Astrocyte of the cerebellum (primary cell): ENCODE data around the gene STOML1.
A peak's percentile ranks its signal among the peaks of the same experiment; 100 is the strongest.
"Not testable (repeated sequence)": the region's sequence is repeated elsewhere in the genome, so short reads cannot be mapped to it uniquely, and the experiment has no call there.

Source experiments
- DNase-seq: peaks from one replicate; pipeline ENCODE4 v3.0.0-alpha.2; 2011; ENCODE audit warnings: low read depth
- H3K4me3 ChIP-seq: 2 replicates; pipeline ENCODE4 v1.5.1; 2011; ENCODE audit warnings: mild to moderate bottlenecking, low read depth, low read length, moderate library complexity
- CTCF ChIP-seq: IDR thresholded peaks from 2 replicates; pipeline ENCODE4 v1.5.1; 2012; ENCODE audit warnings: low read length, low read depth, moderate library complexity, mild to moderate bottlenecking; ENCODE audit errors: missing control alignments
- in situ Hi-C: cut with HindIII; loops from 2 replicates; pipeline ENCODE4 v1.10.0; 2017; ENCODE audit warnings: low sequenced_read_pairs

Gene STOML1

GRCh38 chr15:73965094-73965757 is 26.9 kb downstream of the STOML1 start:
- in situ Hi-C loops: no loop called here
- DNase-seq: no peak
- no peak for TF ChIP-seq CTCF
- H3K4me3 ChIP-seq: no peak overlapping the region

- H3K4me3 ChIP-seq: no peak overlapping the region
- TF ChIP-seq CTCF: peak; percentile 98
- in situ Hi-C loops: no loop called here
- peak; percentile 54 for DNase-seq
Observed at GRCh38 chr15:73964736-73965093, 27.4 kb downstream of the STOML1 start.

- TF ChIP-seq CTCF: no peak
- in situ Hi-C loops: no loop called here
- no peak for DNase-seq
- H3K4me3 ChIP-seq: no peak overlapping the region
Observed at GRCh38 chr15:73962433-73962832, 29.7 kb downstream of the STOML1 start.

GRCh38 chr15:73960472-73961070 is 31.5 kb downstream of the STOML1 start:
- H3K4me3 ChIP-seq, in situ Hi-C loops, DNase-seq: not testable (repeated sequence)

- no peak for DNase-seq
- no peak for TF ChIP-seq CTCF
- no peak overlapping the region for H3K4me3 ChIP-seq
- in situ Hi-C loops: loop anchor here (5.0 kb wide), 1 partner anchor 82 kb away; no protein-coding TSS in a partner anchor
Observed at GRCh38 chr15:73959801-73960200, 32.3 kb downstream of the STOML1 start.

GRCh38 chr15:73959012-73959581 is 33.0 kb downstream of the STOML1 start:
- H3K4me3 ChIP-seq: no peak overlapping the region
- no peak for DNase-seq

More at GRCh38 chr15:73959012-73959581, 33.0 kb downstream of the STOML1 start:
- in situ Hi-C loops: loop anchor here (5.0 kb wide), 1 partner anchor 83 kb away; no protein-coding TSS in a partner anchor
- TF ChIP-seq CTCF: no peak
